Measurements from ENCODE around the gene HDAC4.
"Not testable (repeated sequence)": the region's sequence is repeated elsewhere in the genome, so short reads cannot be mapped to it uniquely, and the experiment has no call there.

HDAC4 gene

GRCh38 chr2:239089884-239090283 lies 310.9 kb downstream of the HDAC4 start:
- DNase-seq (ENCODE audit: low read depth in 2 of 2): no peak

- peak in 1 of 2 experiments; percentile 4 for DNase-seq (ENCODE audit: low read depth in 2 of 2)
Observed at GRCh38 chr2:239087046-239087710, 313.6 kb downstream of the HDAC4 start.

- DNase-seq (ENCODE audit: low read depth in 2 of 2): no peak
Observed at GRCh38 chr2:239086325-239087020, 314.3 kb downstream of the HDAC4 start.

- no peak for DNase-seq (ENCODE audit: low read depth in 2 of 2)
Observed at GRCh38 chr2:239085201-239085992, 315.4 kb downstream of the HDAC4 start.

DNA sequence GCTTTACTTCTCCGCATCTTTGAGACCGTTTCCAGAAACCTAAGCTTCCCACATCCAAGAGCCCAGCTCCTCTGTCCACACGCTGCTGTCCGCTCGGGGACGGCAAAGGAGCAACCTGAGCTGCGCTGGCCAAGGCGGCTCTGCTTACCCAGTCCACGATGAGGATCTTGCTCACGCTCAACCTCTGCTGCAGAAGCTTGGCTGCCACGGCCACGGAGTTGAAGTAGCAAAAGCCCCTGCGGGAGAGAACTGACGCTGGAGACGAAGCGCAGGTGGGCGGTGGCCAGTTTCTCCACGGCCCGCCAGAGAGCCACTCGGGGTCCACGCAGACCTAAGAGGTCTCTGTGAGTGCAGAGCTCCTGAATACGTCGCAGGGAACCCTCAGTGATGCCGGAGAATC lies 316.8 kb downstream of the HDAC4 start:
- no peak for DNase-seq (ENCODE audit: low read depth in 2 of 2)

GRCh38 chr2:239082425-239082824 lies 318.4 kb downstream of the HDAC4 start:
- no peak for DNase-seq (ENCODE audit: low read depth in 2 of 2)

GRCh38 chr2:239081622-239082021 lies 319.2 kb downstream of the HDAC4 start:
- no peak for DNase-seq (ENCODE audit: low read depth in 2 of 2)

DNA sequence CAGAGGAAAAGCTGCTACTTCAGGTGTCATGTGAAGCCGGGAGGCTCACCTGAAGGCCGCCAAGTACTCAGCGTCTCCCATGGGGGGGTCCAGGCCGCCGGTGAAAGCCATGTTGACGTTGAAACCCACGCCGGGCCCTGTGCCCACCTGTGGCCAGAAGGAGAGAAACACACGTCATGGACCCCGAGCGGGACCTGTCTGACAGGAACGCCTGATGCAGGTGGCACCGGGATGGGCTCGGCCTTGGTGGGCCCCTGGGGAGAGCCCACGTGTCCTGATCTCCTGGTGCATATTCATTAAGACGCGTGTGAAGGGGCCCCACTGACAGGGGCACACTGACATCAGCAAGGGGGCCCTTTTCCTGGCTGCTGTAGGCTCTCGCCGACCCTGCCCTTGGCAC lies 319.8 kb downstream of the HDAC4 start:
- no peak for DNase-seq (ENCODE audit: low read depth in 2 of 2)

DNA sequence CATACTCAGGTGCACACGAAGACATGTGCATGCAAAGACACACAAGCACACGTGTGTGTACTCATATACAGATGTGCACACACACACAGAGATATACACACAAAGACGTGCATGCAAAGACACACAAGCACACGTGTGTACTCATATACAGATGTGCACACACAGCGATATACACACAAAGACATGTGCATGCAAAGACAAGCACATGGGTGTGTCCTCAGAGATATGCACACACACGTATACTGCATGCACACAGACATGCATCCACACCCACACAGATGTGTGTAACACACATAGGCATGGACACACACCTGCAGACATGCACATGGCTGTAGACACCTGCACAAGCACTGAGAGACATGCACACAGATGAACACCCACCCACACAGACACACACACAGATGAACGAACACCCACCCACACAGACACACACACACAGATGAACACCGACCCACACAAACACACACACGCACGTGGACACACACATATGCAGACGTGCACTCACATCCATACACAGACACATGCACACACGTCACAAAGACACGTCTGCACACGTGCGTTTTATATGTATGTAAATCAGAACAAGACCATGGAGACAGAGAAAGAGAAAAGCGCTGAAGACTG lies 321.0 kb downstream of the HDAC4 start:
- no peak for DNase-seq (ENCODE audit: low read depth in 2 of 2)

DNA sequence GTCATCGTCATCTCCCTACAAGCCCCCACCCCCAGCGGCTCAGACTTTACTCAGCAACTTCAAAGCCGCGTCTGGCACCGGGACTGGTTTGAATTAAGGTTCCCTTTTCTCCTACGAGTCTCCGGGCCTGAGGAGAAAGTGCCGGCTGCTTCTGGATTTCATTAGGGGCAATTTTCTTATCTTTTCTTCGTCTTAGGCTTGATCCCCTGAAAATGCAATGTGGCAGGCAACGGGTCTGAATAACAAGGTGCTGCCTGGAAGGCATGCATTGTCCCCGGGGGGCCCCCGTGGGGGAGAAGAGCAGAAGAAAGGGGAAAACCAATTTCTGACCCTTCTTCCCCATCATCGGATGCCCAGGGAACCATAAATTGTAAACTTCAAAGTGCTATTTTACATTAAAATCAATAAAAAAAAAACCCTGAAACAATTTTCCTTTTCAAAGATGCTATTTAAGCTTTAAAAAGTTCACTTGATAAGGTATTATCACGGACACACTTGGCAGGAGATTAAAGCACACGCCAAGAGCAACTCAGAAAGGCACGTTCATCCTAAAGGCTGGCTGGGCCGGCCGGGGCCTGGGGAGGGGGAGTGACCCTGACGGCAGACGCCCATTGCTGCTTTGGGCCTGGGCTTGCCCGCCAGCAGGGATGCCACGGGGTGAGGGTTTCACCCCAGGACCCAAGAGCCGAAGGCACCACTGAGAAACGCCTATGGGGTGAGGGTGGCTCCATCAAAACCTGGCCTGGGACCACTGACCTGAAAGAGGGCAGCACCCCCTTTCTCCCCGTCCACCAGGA lies 322.5 kb downstream of the HDAC4 start:
- no peak for DNase-seq (ENCODE audit: low read depth in 2 of 2)

DNA sequence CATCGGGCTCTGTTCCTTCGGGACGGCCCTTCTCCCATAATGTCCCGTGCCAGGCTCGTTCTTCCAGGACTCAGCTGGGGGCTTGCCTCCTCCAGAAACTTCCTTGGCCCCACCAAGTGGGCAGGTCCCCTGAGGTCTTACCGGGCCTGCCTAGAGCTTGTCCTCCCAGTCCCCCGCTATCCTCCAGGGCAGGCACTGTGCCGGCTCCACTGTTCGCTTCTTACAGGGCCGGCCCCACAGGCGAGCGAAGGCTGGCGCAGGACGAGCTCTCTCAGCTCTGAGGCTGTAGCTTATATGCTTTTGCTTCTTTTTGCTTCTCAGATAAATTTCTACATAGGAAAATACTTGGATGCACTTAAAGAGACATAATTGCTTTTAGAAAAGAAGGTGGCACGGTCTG lies 323.6 kb downstream of the HDAC4 start:
- DNase-seq (ENCODE audit: low read depth in 2 of 2): no peak

DNA sequence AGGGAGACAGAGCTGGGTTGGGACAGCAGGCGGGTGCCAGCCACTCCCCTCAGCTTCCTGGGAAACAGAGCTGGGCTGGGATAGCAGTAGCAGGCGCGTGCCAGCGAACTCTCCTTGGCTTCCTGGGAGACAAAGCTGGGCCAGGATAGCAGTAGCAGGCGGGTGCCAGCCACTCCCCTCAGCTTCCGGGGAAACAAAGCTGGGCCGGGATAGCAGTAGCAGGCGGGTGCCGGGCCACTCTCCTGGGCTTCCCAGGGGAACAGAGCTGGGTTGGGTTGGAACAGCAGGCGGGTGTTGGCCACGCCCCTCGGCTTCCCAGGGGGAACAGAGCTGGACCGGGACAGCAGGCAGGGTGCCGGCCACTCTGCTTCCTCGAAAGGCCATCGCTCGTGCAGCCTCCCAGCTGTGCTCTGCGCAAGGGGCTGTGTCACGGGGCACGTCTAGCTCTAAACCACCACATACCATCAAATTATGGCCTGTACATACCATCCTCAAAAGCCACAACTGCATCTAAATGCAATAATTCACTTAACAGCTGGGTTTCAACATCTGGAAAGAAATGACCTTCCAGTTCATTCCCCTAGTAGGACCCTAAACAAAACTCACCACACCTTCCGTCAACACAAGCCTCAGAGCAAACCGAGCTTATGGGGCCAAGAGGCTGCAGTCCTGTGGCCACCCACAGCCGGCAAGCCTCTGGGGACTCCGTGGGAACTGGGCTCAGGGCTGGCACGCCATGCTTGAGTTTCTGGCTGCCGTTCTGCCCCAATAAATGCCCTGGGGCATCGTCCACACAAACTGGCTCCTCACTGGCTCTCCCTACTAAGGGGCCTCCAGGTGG lies 324.7 kb downstream of the HDAC4 start:
- no peak for DNase-seq (ENCODE audit: low read depth in 2 of 2)

DNA sequence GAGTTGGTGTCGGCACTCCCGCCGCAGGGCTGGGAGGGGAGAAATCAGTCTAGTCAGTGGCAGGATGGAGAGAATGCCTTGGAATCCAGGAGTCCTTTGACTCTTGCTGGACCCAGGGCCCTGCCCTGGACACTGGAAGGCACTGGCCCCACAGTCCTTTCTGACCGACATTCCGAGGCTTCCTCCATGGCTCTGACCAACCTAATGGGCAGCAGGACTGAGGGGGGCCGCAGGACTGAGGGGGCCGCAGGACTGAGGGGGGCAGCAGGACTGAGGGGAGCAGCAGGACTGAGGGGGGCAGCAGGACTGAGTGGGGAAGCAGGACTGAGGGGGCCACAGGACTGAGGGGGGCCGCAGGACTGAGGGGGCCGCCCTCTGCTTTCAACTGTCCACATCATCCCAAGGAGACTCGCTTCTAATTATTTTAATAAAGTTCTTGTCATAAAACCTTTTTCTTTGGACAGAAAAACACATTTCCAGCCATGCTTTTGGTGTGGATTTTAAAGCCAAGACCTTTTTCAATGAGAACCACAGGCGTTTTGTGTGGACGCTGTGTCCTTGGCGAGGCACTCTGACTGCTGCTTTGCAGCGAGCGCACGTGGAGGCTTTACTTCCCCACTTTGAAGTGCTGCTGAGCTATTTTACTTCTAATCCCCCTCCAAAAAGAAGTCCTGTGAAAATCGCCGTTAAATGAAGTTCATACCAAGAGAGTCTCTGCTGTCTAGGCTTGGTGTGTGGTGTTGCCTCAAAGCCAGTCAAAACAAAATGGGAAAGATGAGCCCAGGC lies 326.9 kb downstream of the HDAC4 start:
- DNase-seq (ENCODE audit: low read depth in 2 of 2): no peak

DNA sequence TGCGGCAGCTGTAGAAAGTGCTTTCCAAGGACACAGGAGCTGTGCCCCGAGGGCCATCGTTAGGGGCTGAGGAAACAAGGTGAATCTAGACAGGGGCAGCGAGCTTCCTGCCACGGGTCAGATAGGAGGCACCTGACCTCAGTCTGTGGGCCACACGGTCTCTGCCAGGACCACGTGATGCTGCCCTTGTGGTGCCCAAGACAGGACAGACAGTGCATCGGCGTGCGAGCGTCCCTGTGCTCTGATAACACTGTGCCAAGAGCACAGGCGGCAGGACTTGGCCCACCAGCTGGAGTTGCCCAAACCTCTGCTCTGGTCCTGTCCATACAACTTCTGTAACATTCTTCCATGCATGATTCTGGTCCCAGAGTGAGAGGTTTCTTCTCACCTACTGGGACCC lies 327.6 kb downstream of the HDAC4 start:
- DNase-seq (ENCODE audit: low read depth in 2 of 2): no peak

DNA sequence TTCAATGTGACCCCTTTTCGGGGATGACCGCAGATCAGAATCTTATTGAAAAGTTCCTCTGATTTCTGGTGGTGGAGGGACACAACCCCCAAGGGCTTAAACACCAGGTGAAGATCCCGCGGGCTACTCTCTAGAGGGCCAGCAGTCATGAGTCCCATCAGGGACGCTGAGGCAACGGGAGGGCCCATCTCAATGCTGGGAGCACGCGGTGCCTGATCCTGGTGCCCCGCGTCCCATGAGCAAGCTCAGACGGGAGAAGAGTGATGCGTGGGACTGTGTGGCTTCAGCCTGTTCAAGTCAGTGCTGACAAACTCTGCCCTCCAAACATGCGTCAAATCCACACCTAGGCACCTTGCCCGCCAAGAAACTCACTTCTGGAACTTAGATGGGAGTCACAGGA lies 328.0 kb downstream of the HDAC4 start:
- no peak for DNase-seq (ENCODE audit: low read depth in 2 of 2)

DNA sequence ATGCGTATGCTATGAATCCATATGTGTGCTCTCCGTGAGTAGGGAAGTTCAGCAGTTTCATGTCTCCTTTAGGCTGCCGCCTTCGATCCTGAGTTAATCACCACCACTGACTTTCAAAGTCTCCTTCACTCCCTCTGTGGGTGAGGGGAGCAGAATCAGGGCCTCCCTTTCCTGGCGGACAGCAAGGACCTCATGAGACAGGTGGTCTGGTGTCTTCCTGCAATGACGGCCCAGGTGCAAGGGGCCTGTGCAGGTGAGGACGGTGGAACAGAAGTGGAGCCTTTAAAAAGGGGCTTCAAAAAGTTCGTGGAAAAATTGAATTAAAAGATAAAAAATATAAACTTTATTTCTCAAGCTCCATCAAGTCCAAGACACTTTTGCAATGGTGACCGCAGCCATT lies 330.4 kb downstream of the HDAC4 start:
- DNase-seq (ENCODE audit: low read depth in 2 of 2): no peak

GRCh38 chr2:239069362-239070333 lies 331.2 kb downstream of the HDAC4 start:
- DNase-seq (ENCODE audit: low read depth in 2 of 2): not testable (repeated sequence)

DNA sequence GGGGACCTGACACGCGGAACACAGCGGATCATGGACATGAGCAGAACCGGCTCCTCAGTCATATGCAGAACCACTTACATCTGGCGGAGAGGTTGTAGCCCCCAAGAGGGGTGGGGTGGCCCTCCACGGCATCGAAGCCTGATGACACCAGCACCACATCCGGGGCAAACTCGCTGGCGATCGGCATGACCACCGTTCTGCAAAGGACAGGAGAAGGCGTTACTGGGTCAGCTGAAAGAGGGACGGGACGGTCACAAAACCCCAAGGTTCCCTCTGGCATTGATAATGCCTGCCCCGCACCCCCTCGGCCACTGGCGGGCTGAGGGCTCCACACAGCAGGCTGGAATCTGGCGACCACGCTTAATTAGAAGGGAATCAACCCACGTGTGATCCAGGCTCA lies 332.4 kb downstream of the HDAC4 start:
- DNase-seq (ENCODE audit: low read depth in 2 of 2): no peak

Measured in fibroblast of skin of left quadriceps (primary cell).